ENCODE data around the gene ZNF618.
"Not testable (repeated sequence)": the region's sequence is repeated elsewhere in the genome, so short reads cannot be mapped to it uniquely, and the experiment has no call there.

Gene ZNF618

DNA sequence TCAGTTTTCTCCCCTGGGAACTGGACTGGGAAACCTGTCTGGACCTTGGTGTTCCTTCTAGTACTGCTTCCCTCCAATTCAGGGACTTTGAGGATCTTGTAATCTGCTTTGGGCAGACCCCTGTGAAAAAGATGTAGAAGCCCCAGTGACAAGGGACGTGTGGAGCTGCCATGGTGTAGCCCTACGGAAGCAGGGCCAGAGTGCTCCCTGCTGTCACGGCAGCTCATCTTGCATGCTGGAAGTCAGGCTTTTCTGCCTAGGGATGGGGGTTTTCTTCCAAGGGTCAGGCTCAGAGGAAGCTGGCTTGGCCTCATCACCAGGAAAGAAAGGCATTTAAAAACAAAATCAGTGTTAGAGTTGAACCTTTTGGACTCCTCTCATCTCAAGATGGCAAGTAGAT, 115.6 kb downstream of the ZNF618 start:
- DNase-seq, result no peak

DNA sequence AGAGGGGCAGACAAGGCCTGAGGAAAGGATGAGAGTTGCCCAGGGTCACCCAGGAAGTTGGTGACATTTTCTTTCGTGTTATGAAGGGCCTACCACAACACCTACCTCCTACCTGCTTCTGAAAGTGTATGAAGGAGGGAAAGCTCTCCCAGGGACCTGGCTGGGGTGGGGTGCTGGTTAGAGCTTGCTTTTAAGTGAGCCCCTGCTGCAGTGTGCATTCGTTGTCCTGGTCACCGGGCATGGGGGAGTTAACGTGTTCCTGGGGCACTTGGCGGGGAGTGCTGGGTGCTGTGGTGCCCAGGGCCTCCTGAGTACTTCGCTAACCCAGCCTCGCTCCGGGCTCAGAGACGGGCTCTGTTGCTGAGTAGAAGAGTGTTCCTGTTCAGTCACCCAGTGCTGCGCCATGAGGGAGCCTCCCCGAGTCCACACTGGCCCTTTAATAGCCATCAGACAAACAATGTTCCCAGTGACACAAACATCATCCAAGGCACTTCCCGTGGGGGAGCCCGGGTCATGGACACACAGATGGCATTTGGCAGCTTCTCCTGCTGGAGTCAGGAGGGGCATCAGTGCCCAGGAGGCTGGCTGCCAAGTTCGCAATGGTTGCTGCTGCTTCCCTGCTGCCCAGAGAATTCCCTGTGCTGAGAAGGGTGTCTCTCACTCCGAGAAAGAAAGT, 116.3 kb downstream of the ZNF618 start:
- no peak for DNase-seq

DNA sequence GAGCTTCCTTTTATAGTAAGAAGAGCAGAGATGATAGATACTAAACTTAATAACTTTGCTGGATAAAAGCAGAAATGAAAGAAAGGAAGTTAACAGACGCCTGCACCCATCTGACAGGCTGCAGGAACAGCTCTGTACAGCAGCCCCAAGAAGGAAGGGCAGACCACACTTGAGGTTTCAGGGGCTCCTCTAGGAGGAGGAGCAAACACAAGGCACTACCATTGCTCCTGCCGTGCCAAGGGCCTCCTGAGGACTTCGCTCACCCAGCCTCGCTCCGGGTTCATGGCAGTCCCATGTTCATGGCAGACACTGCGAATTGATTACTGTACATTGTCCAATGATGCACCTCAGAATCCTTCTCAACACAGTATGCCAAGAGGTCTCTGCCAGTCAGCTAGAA, 116.9 kb downstream of the ZNF618 start:
- DNase-seq, result no peak

DNA sequence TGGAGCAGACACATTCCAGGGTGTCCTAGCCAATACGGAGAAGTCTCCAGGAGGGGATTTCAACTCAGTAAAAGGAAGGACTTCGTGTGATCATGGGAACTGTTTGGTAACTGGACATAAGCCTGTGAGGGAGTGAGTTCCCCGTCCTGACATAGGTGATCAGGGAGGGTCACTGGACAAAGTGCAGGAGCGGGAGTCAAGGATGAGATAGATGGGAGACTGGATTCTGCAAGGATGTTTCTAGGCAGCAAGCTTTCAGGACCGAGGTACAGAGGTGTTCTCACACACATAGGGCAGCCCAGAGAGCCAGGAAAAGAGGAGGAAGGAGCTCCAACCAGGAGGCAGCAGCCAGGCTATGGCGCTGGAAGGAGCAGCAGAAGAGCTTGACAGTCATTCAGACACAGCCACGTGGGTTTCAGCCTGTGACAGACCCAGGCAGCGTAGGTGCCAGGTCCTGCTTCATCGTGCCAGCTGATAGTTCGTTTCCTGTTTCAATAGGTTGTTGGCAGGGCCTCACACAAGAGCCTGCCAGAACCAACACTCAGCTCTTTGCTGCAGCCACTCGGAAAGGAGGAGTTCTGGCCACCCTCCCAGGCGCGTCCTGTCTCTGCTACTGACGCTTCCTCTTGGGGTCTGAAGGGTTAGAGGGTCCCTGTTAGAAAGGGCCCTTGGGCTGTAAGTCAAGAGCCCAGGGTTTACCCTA, 117.9 kb downstream of the ZNF618 start:
- DNase-seq, result no peak

DNA sequence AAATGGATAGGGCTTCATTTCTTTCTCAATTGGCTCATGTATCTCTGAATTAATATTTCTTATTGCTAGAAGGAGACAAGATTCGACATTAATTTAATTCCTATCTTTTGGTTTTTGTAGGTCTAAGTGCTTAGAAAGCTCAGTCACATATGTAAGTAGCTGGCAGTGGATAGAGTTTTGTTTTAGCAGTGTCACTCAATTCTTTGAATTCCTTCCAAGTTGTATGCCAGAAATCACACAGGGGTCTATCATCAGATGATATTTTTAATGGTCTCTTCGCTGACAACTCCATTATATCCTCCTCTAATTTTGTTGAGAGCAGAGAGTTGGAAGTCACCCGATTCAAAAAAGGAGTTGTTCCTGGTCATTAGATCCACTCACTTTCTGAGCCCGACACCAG, 119.3 kb downstream of the ZNF618 start:
- DNase-seq, result no peak

DNA sequence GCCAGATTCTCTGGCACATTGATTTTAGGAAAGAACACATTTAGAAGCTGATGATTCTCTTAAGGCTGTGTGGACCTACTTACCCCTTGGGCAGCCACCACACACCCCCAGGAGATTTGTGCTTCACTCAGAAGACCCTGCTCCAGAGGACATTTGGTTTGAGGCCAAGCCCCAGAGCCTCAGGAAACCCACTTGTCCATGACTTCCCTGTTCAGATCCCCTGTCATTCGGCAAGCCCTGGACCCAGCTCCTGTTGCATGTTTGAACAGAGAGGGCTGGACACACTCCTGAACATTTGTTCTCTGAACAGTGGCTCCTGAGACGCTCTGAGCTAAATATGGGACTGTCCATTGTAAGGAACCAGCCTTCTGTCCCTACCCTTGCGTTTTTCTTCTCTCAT, 119.9 kb downstream of the ZNF618 start:
- no peak for DNase-seq

DNA sequence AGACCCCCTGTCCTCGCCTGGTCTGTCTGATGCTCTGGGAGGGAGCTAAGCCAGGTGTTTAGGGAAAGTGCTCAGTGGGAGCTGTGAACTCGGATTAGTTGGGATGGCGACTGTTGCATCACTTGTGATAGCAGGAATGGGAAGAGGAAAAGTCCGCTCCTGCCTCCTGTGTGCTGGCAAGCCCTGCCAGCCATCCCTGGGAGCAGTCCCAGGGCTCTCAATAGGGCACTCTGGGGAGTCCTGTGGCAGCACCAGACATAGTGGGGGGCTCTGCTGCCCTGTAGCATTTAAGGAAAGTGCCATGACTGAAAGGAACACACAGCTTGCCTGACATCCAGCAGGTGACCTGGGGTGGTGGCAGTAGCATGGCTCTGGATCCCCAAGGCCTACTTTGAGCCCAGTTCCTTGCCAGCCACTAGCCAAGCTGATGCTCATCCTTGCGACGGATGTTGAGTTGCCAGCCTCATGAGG, 120.5 kb downstream of the ZNF618 start:
- DNase-seq, result no peak

DNA sequence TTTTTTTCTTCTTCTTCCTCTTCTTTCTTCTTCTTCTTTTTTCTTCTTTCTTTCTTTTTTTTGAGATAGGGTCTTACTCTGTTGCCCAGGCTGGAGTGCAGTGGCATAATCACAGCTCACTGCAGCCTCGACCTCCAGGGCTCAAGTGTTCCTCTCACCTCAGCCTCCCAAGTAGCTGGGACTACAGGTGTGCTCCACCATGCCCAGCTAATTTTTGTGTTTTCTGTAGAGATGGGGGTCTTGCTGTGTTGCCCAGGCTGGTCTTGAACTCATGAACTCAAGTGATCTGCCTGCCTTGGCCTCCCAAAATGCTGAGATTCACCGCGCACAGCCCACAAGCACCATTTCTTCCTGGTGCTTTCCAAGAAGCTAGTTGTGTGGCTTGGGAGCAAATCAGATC, 121.0 kb downstream of the ZNF618 start:
- DNase-seq, result not testable (repeated sequence)

DNA sequence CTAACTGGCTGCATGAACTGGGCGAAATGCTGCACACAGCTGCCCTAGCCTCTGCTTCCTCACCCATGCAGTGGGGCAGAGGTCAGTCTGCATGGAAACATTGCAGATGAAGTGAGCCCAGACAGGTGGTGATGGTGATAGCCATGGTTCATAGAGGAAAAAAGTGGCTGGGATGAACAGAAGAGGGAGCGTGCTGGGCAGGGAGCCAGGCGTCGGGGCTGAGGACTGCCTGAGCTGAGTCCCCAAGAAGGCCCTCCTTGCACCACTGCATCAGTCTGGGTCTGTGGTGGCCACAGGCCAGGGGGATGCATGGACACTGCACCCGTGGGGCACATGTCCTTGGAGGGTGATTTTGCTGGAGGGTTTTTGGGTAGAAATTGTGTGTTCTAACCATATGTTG, 121.5 kb downstream of the ZNF618 start:
- no peak for DNase-seq

DNA sequence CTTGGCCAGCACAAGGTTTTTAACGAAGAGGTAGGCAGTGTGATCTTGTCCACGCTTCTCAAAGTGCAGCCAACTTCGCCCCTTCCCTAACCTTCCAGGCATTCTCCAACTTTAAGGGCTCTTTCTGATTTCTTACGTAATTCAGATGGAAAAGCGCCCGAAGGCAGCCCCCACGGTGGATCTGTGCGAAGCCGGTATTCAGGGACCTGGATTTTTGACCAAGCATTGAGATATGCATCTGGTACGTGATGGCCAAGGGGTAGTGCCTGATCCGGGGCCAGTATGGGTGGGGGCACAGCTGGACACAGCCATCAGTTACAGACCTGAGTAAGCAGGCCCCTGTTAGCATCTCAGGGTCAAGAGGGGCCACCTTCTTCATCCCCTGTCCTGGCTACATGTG, 122.0 kb downstream of the ZNF618 start:
- DNase-seq, result no peak

DNA sequence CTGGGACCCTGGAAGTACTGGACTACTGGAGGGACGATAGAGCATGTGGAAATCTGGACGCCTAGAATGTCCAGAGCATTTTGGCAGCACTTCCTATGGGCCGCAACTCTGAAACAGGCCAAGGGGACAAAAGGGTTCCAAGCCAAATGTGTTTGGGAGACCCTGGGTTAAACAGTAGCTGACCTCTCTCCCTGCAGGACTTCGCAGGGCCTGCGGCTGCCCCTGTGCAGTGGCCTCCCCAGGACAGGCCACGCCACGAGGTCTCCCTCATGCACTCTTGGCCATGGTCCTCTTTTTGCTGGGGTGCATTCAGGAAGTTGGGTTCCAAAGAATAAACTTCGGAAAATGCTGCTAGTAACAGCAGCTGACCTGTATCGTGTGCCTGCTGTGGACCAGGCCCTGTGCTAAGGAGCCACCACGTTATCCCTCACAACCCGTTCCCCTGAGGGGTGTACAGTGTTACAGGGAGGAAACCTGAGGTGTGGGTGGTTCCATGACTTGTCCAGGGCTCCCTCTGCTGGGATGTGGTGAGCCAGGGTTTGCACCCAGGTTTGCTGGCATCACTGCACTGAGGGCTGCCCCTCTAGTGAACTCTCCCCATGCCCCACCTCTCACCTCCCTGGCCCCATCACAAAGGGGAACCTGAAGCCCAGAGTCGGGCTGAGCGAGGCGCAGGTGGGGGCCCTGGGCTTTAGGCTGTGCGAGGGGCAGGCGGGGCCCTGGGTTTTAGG, 122.6 kb downstream of the ZNF618 start:
- no peak for DNase-seq

DNA sequence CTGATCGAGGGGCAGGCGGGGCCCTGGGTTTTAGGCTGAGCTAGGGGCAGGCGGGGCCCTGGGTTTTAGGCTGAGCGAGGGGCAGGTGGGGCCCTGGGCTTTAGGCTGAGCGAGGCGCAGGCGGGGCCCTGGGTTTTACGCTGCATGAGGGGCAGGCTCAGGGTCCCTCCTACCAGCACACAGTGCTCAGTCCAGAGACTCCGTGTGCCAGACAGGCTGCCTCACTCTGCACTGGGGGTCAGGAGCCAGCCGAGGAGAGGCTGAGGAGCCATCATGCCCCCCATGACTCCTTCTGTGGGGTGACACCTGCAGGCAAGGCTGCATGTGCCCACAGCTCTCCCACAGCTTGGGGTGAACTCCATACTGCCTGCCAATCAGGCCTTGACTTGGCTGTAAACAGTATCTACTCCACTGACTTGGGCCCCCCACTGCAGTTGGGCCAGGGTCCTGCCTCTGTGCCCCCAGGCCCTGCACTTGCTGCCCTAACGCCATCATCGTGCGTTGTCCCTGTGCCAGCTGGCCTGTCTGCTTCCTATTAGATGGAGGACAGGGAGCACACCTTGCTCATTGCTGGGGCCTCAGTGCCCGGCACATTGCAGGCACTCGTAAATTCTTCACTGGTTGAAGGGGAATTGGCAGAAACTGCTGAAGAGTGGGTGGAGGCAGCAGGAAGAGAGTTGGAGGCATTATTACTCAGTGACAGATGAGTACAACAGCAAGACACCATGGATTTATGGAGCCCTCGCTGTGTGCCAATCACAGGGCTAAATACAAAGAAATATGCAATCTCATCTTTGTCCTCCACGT, 123.3 kb downstream of the ZNF618 start:
- DNase-seq, result no peak

DNA sequence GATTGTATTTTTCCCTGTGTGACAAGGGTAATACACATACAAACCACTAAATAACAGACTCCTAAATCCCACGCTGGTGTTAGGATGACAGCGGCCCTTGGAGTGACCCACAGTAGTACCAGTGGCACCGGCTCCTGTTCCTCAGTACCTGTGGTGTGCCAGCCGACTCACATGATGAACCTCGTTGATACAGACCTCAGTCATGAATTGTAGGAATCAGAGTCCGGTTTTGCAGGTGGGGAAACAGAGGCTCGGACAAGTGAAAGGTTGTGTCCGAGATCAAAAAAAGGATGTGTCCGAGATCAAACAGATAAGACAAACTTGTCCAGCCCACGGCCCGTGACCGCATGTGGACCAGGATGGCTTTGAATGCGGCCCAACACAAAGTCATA, 124.0 kb downstream of the ZNF618 start:
- no peak for DNase-seq

DNA sequence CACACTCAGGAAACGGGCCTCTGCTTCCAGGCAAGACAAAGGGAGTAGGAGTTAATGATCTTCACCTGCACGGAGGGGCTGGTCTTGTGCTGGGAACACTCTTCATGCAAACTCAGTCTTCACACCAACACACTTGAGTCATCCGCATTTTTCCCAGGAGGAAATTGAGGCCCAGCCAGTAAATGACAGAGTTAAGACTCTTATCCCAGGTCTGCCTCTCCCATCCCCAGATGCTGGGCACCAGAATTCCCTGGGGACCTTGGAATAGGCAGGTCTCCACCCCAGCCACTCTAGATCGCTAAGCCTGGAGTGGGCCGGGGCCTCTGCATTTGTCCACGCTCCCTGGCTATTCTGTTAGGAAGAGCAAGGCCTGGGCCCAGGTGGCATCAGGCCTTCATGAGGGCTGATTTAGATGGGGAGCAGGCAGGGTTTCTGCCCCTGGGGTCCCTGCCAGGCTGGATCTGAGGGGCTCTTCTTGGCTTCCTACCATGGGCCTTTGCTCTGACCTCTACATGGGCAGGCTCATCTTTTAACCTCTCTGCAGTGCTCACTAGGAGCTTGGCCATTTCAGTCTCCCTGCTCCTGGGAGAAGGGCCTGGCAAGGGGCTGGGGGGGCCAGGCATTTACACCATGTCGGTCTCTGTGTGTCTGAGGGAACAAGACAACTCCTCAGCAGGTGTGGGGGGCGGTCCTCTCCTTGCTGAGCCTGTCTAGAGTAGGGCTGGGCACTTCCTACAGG, 124.7 kb downstream of the ZNF618 start:
- DNase-seq, result no peak

DNA sequence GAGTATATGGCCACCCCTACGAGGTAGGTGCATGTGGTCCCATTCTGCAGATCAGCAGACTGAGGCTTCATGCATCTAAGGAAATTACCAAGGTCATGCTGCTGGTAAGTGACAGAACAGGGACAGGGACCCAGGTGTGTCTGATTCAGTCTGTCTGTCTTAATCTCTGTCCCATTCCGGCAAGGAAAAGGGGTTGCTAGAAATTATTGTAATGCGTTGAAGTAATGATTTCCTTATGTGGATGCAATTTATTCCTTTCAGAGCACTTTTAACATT, 125.2 kb downstream of the ZNF618 start:
- no peak for DNase-seq

DNA sequence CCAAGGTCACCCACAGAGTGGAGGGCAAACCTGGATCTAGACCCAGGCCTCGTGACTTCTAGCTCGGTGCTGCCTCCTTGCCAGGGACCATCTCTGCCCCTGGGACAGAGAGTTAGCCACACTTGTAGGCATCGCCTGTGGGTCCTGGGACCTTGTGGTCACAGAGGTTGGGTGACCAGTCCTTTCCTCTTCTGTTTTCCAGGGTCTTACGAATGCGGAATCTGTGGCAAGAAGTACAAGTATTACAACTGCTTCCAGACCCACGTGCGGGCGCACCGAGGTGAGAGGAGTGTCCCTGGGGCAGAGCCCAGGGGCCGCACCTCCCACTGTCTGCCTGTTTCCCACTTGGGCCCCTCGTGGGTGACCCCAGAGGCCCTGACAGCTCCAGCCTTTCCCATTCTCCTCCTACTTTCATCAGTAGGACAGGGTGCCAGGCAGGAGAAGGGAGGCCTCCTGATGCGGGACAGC, 125.7 kb downstream of the ZNF618 start:
- no peak for DNase-seq

DNA sequence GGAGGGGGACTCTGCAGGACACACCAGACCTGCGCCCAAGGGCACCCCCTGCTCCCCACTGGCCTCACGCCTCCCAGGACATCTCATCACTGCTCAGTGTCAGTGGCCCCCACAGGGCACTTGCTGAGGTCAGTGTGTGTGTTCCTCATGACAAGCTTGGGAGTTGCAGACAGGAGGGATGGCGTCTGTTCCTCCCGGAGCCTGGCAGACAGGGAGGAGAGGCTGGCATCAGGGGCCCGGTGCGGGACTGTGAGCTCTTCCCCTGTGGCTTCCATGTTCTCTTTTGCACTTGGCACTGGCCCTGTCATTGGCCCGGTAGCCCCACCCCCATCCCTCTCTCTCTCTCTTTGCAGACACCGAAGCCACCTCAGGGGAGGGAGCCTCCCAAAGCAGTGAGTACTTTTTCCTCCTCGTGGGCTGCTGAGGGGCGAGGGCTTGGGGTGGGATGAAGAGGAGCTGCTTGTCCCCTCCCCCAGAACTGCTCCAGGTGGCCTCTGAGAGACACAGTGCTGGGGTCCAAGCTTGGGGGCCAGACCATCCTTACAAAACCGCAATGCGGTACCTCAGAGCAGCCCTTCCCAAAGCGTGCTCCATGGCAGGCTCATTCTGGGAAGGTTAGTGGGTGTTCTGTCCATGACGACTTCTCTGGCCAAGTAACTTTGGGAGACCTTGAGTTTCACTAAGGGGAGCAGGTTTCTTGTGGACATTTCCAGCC, 126.3 kb downstream of the ZNF618 start:
- DNase-seq, result no peak

DNA sequence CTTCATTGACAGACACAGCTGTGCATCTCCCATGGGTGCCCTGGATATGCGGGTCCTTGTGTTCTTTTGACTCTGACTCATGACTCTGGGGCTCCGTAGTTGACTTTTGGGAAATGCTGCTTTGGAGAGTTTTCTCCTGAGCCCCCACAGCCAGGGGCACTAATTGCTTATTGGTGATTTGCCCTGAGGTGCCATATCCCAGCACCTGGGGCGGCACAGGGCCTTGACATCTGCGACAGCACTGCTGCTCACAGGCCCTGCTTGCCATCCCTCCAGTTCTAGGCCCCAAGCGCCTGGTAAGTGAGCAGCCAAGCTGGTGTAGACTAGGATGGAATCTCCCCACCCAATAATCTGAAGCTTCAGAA, 126.9 kb downstream of the ZNF618 start:
- DNase-seq, result no peak

DNA sequence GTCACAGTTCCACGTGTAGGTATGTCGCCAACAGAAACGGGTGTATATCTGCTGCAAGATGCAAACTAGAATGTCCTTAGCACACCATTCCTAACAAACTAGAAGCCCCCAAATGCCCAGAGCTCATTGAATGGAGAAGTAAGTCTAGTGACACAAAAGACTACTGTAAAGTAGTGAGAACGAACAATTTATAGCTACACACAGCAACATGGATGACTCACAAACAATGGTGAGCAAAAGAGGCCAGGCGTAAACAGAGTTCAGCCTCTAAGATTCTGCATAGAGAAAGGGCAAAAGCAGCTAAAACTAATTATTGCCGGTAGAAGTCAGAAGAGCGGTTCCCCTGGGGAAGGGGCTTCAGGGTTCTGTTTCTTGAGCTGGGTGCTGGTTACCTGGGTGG, 127.2 kb downstream of the ZNF618 start:
- DNase-seq, result no peak

DNA sequence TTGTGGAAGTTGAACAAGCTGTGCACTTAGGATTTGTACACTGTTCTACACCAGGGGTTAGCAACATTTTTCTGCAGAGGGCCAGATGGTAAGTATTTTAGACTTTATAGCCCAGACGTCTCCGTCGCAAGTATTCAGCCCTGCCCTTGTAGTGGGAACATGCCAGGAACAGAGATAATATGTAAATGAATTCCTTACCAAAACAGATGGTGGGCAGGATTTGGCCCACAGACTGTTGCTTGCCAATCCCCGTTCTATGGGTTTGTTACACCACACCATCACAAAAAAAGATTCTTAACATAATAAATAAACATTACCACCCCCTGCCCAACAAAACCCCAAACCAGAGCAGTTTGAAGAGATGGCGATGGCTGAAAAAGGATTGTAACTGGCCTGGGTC, 127.6 kb downstream of the ZNF618 start:
- no peak for DNase-seq

DNA sequence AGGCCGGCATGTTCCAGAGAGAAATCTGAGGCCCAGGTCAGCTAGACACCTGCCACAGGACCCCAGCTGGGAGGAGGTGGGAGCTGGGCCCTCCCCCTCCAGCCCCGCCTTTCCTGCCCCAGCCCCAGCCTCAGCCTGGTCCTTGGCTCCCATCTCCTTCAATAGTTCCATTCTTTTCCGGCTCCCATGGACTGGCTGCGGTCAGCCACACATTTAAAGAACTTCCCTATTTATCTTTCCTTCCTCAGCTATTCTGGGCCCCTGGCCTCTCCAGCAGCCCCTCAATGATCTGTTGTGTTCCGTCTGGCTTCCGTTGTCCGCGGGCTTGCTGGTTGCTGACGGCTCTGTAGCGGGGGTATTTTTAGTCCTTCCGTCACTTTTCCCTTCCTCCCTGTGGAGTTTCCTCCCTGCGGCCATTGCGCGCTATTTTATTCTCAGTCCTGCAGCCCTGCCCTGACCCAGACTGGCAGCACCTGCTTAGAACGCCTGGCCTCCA, 128.2 kb downstream of the ZNF618 start:
- DNase-seq, result no peak

All from NK-92 treated with Interleukin-12 subunit alpha and Interleukin-12 subunit beta, amount 100 ng/mL, for 24 hours (cell line).